GM19468 (cell line): Measurements from ENCODE around the gene SMIM22.

Experiments
- ATAC-seq: cut with Tn5 transposase; IDR thresholded peaks from one replicate; pipeline ENCODE4 v1.9.1; 2021; ENCODE audit warnings: mild to moderate bottlenecking, moderate library complexity, moderate number of reproducible peaks; ENCODE audit not compliant: unreplicated experiment; ENCODE audit errors: extremely low read depth

SMIM22 gene, protein sequence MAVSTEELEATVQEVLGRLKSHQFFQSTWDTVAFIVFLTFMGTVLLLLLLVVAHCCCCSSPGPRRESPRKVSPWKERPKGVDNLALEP

DNA sequence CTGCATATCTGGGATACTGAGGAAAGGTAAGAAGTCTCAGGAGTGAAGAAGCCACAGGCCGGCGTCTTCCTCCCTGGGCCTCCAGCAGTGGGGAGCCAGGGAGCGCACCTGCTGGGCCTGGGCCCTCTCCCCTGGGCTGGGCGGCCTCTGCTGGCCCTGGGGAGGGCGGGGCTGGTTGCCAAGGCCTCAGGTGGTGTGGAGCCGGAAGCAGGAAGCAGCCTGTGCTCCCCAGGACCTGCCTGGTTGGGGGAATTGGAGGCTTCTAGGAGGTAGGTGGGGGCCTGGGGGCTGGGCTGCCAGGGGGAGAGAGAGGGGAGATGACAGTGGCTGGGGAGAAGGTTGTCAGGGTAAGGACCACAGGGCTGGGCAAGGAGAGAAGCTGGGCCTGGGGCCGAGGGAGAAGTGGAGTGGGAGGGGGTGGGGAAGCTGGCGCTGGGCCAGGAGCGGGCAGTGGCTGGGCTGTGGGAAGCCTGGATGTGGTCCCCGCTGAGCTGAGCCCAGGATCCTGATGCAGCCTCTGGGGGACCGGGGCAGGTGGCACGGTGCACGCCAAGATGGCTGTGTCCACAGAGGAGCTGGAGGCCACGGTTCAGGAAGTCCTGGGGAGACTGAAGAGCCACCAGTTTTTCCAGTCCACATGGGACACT is at the start of gene SMIM22:
SMIM22 (plus strand) TSS at position 189 of the 647 bp plus-strand sequence; CDS start at position 555, 366 bp downstream.
- ATAC-seq: no peak

DNA sequence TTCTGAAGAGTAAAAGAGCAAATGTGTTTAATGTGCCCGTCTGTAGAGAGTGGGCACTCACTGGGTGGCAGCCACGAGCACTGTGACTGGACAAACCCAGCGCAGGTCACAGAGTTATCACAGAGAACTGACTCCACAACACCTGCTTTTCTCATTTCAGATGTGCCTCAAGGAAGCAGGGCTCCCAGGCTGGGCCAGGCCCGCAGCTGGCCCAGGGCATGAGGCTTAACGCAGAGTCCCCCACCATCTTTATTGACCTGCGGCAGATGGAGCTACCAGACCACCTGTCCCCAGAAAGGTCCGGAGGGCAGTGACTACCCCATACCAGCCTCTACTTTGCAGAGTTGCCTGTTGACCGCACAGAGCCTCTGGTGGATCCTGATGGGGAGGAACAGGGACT is 49.0 kb upstream of the SMIM22 start:
- ATAC-seq: no peak

DNA sequence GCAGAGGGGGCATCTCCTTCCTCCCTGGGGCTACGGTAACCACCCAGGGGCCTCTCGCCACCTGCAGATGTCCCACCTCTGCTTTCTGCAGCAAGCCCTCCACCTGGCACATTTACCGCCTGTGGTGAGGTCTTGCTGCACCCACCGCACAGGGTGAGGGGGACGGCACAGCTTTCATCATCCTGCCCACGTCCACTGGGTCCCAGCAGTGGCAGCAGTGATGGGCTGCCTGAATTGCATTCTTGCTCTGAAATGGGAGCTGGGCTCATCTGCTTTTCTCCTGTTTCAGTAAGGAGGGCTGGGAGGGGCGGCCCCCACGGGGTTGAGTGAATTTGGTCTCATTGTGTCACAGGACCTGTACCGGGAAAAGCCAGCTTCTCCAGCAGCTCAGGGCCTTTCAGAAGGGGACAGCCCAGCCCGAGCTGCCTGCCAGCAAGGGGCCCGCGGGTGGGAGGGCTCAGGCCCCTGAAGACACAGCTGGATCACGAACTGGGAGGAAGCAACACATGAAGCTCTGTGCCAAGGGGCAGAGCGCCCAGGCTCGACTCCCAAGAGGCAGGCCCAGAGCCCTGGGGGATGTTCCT is 48.1 kb upstream of the SMIM22 start:
- ATAC-seq: no peak

DNA sequence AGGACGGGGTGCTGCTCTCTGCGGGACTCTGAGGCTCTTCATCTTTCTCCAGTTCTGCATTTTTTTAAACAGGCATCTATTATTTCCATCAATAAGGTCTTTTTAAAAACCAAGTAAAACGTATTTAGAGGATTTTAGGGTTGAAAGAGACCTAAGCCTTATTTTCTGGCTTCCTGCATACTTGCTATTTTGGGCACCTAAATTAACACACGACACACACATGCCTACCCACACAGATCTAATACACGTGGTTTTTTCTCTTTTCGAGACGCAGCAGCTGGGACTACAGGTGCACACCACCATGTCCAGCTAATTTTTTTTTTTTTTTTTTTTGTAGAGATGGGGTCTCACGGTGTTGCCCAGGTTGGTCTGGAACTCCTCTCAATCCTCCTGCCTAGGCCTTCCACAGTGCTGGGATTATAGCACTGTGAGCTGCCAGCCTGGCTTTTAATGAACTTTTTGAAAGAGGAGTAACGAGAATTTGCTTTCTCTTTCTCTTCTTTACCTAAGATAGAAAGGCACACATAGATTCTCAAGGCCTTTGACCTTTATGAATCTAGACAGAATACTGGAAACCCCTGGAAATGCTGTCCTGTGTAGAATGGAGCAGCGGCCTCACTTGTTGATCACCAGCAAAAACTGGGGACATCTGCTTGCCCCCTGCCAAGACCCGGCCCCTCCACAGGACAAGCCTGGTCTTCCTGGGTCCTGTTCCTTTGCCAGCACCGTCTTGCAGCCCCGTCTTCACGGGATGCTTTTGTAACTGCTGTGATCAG is 47.1 kb upstream of the SMIM22 start:
- ATAC-seq: no peak

DNA sequence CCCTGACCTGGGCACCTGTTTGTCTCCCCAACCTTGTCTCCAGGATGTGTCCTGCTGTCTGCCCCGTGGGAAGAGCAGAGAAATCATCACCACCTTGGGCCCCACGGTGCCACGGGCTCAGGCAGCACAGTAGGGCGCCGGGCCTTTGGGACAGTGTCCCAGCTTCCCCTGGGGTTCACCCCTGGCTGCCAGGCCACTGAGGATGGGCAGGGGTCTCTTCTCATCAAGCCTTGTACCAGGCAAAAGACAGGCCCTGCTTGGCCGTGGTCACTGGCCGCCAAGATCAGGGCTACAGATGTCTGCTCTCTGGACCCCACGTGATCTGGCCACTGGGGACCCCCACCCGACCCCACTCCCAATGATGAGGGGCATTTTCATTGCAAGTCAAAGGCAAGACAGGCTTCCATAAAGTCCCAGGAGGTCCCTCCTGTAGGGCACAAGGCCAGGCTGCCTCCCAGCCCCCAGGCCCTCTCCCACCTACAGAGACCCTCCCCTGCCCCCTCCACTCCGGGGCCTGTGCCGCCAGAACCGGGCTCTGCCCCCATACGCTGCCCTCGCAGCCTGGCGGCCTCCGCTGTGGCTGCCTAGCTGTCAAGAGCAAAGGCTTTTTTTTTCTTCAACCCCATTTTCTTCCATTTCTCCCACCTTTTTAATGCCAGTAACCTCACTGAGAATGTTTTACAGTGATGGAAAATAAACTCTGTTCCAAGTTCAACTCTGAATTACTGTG is 46.3 kb upstream of the SMIM22 start:
- no peak for ATAC-seq

DNA sequence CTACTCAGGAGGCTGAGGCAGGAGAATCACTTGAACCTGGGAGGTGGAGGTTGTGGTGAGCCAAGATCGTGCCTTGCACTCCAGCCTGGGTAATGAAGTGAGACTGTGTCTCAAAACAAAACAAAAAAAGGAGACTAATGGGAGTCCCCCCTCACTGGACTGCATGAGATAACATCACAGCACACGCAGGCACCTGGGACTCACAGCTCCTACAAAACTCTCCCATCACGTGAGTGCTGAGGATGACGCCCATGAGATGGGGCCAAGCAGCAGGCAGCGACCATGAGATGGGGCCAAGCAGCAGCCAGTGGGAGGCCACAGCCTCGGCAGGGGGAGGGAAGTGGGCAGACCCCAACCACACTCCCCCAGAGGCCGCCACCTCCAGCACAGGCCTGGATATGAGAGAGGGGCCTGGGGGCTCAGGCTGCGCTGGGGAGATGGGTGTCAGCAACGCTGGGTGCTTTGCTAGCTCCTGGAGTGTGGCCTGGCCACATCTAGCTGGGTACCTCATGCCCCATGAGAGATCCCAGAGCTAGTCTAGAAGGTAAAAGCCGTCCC is 45.4 kb upstream of the SMIM22 start:
- ATAC-seq: no peak

DNA sequence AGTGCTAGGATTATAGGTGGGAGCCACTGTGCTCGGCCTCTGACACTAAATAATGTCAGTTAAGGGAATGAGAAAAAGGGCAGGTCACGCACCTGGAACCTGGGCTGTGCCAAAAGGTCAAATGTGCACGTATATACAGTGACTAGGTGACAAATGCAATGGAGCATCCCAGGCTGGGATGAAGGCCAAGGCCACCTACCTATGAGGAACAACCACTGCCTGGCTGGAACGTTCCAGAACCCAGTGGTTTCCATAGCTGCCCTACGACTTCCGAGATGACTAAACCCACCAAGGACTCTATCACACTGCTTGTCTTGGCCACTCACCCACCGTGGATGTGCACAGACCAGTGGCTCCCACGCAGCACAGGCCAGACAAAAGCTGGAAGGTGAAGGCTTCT is 44.3 kb upstream of the SMIM22 start:
- ATAC-seq: no peak

DNA sequence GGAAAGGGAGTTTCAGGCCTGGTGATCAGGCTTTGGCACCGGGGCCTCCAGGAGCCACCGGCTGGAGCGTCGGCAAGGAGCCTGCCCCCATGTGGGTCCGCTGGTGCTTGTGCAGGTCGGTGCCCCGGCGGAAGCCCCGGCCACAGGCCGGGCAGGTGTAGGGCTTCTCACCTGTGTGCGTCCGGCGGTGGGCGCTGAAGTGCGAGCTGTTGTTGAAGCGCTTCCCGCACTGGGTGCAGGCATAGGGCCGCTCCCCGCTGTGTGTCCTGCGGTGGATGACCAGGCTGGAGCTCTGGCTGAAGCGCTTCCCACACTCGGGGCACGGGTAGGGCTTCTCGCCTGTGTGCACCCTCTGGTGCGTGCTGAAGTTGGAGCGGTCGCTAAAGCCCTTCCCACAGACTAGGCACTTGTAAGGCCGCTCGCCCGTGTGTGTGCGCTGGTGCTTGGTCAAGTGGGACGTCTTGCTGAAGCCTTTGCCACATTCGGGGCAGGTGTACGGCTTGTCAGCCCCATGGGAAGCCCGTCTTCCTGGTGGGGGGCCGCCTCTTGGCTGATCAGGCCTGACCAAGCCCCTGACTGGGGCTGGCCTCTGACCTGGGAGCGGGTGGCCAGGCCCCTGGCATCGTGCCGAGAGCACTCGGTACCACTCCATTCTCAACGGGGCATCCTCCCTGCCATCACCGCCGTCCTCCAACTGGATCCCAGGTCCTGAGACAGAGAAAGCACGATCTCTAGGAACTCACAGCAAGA is 42.6 kb upstream of the SMIM22 start:
- ATAC-seq: no peak

DNA sequence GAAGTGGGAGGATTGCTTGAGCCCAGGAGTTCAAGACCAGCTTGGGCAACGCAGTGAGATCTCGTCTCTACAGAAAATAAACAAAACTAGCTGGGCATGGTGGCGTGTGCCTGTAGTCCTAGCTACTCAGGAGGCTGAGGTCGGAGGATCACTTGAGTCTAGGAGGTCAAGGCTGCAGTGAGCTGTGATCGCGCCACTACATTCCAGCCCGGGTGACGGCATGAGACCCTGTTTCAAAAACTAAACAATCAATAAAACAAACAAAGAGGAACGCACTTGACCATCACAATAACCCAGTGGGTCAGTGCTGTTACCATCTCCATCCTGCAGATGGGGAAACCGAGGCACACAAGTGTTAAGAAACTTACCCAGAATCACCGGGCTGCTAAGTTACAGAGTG is 41.9 kb upstream of the SMIM22 start:
- ATAC-seq: no peak

DNA sequence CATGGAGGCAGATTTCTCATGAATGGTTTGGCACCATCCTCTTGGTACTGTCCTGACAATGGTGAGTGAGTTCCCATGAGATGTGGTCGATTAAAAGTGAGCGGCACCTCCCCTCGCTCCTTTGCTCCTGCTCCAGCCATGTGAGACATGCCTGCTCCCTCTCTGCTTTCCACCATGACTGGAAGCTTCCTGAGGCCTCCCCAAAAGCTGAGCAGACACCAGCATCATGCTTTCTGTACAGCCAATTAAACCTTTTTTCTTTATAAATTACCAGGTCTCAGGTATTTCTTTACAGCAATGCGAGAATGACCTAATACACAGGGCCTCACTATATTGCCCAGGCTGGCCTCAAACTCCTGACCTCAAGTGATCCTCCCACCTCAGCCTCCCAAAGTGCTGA is 40.3 kb upstream of the SMIM22 start:
- ATAC-seq: no peak

DNA sequence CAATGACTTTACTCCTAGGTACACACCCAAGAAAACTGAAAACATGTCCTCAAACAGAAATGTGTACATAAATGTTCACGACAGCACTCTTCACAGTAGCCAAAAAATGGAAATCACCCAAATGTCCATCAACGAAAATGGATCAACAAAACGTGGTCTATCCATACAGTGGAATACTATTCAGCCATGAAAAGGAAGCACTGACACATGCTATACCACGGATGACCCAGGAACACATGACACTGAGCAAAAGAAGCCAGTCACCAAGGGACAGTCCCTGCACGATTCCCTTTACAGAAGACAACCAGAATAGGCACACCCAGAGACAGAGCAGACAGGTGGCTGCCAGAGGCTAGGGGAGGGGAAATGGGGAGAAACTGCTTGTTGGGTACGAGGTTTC is 39.5 kb upstream of the SMIM22 start:
- no peak for ATAC-seq

DNA sequence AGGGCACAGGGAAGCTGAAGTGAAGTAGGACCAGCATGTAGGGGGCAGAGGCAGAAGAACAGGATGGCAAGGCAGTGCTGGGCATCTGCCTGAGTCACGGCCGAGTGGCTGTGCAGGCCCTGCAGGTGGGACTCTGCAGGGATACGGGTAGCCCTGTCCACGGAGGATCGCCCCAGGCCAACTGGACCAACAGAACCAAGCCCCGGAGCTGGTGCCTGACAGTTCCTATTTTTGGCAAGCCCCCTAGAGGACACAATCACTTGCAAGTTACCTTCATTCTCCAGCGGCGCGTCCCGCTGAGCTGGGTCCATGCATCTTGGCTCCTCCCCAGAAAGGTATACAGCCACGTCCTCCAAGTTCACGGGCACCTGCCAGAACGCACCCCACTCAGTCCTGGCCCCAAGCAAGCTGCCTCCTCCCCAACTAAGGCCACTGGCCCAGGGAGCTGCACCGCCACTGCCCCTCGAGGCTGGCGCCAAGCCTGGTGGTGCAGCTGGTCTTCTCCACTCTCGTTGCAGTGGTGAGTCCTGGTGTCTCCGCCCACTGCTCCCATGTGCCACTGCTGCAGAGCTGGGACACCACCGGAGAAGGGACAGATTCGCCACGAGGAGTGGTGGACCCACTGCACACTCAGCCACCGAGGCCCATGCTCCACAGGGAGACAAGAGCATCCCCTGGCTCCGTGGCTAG is 34.8 kb upstream of the SMIM22 start:
- no peak for ATAC-seq

DNA sequence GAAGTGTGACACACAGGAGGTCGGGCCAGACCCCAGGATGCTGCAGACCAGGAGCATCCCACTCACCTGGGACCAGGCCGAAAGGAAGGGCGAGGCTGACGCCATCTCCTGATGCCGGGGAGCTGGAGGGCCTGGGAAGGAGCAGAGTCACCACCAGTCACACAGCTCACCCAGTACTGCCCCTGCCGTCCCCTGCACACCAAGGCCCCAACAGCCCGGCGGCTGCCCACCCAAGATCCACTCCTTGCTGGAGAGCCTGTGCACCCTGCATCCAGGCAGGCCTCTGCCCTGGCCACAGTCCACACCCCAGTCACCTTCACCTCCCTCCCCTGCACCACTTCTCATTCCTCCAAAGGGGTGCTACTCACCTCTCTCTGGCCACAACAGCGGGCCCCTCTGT is 33.0 kb upstream of the SMIM22 start:
- ATAC-seq: no peak

DNA sequence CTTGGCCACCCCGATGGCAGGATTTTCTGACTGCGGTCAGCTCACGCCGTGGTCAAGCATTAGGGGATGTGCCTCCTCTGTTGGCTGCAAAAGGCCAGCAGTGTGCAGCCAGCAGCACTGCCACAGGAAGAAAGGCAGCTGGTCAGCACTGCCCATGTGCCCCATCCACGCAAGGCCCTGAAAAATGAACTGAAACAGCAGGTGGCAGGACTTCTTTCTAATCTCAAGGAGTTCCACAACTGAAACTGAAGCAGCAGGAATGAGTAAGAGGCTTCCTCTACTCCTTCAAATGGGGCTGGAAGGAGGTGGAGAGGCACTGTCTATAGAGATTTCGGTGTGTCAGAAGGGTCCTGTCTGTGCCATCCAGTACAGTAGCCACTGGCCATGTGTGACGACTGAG is 31.4 kb upstream of the SMIM22 start:
- ATAC-seq: no peak

DNA sequence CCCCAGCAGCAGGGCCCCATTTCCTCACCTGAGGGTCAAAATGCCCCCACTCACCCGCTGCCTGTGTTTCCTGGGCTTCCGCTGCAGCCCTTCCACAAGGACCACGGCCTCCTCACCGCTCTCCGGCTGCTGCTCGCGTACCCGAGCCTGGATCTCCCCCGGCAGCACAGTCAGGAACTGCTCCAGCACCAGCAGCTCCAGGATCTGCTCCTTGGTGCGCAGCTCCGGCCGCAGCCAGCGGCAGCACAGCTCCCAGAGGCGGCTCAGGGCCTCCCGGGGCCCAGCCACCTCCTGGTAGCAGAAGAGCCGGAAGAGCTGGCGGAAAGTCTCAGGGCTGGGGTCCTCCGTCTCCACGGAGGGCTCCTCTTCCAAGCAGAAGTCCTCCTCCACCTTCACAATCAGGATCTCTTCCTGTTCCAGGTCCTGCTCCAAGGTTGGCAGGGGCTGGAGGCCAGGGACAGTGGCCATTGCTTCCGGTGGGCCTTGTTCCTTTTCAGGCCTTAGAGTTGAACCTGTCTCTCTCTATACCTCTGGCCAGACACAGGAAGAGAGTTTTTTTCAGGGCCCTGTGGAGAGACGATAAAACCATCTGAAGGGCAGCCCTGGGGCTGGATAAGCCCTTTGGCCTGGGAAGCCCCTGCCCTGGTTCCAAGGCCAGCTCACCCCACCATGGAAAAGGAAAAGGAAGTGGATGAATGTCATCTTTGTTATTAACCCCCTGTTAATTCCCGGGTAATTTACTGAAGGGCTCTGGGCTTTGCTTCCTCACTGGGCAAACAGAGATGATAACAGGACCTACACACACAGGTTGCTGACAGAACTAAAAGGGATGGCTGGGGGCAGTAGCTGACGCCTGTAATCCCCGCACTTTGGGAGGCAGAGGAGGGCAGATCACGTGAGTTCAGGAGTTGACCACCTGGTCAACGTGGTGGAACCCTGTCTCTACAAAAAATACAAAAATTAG is 29.4 kb upstream of the SMIM22 start:
- ATAC-seq: no peak

DNA sequence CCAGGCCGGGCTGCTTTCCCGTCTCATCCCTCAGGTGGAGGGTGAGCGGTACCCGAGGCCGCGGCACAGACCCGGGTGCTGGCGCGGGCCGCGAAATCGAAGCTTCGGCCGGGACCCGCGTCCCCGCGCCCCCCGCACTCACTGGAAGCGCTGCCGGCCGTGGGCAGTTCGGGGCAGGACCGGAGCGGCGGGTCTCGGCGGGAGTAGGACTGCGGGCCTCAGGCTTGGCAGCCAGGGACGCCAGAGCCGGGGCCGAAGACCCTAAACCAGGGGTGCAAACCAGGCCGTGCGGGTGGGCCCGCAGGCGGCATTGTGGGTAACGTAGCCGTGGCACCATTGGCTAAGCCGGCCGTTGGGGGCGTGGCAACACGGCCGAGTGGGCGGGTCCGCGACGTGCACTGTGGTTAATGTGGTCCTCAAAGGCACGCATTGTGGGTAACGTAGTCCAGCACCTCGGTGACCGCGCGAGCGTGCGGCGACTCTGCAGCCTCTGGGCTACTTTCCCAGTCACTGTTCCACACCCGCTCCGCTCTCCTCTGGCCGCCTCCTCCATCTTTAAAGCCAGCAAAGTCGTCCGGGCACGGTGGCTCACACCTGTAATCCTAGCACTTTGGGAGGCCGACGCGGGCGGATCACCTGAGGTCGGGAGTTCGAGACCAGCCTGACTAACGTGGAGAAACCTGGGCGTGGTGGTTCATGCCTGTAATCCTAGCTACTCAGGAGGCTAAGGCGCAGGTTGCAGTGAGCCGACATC is 28.1 kb upstream of the SMIM22 start, which contains the start of gene ZNF500:
ZNF500 (minus strand) TSS at position 288 of the 754 bp plus-strand sequence. CDS start 1,184 bp downstream, outside the sequence.
- peak; percentile 80 for ATAC-seq

DNA sequence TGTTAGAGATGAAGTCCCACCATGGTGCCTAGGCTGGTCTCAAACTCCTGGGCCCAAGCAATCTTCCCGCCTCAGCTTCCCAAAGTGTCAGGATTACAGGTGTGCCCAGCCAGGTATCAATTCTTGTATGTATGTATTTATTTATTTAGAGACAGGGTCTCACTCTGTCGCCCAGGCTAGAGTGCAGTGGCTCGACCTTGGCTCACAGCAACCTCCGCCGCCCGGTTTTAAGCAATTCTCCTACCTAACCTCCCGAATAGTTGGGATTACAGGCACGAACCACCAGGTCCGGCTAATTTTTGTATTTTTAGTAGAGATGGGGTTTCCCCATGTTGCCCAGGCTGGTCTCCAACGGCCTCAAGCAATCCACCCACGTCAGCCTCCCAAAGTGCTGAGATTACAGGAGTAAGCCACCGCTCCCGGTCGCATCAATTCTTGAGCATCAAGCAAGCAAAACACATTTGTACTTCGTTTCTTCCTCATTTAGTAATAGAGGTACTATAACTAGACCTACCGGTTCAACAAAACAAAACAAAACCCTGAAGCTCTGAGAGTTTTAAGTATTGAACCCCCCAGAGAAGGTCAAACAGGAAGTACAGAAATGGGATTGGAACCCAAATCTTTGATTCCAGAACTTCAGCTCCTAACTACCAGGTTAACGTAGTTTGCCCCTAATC is 27.2 kb upstream of the SMIM22 start:
- no peak for ATAC-seq
